GM19467 (cell line): ENCODE measurements around the gene EPHA5.

Experiments used
- ATAC-seq: cut with Tn5 transposase; IDR thresholded peaks from one replicate; pipeline ENCODE4 v1.9.1; 2021; ENCODE audit warnings: mild to moderate bottlenecking, moderate library complexity; ENCODE audit not compliant: unreplicated experiment

EPHA5 gene

DNA sequence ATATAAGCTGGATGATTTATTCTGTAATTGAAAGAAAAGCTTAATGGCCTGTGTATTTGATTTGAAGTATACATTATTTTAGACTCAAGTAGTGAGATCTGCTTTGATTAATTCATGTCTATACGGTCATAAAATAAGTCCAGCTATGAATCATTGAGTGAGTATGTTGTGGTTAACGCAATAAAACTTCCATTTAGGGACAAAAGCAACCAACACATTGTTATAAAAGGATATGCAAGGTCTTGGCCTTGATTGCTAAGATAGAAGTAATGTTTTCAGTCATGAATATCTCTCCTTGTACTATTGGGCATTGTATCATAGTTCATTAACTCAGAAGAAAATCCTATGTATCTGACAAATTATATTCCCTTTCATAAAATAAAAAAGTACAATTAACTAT is 162.1 kb downstream of the EPHA5 start:
- ATAC-seq: no peak

DNA sequence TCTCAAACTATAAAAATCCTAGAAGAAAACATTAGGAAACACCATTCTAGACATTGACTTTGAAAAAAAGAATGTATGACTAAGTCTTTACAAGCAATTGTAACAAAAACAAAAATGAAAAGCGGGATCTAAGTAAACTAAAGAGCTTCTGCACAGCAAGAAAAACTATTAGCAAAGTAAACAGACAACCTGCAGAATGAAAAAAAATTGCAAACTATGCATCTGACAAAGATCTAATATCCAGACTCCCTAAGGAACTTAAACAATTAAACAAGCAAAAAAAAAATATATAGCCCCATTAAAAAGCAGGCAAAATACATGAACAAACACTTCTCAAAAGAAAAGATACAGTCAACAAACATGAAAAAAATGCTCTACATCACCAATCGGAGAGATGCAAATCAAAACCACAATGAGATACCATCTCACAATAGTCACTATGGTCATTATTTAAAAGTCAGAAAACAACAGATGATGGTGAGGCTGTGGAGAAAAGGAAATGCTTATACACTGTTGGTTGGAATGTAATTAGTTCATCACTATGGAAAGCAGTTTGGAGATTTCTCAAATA is 168.1 kb downstream of the EPHA5 start:
- no peak for ATAC-seq

DNA sequence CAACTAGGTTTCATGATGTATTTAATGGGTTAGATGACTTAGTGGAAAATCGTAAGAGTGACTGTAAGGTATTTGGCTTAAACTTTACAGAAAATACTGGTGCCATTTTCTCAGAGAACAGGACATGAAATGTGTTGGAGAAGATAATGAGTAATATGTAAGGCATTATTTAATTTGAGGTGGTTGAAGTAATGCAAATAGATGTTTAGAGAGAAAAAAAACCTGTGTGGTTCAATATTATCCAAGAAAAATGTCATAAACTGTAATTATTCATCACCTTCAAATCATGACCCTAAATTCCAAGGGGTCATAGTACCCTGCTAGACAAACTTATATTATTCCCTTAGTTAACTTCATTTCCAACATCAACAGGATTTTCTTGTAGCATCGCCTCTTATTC is 171.7 kb downstream of the EPHA5 start:
- ATAC-seq: no peak

DNA sequence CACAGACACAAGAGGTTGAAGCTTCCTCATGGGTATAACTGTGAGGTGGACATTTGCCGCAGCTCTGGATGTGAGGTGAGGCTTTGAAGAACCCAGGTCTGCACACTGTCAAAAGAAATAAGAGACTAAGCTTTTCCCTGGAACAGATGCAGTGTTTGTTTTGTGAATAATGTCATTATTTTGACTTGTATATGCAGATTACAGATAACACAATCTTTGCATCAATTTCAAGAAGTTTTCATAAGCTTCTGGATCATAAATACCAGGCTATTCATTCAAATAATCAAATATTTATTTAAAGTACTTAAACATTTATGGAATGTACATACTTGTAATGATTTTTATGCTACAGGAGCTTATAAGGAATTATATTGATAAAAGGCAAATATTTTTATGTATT is 174.8 kb downstream of the EPHA5 start:
- no peak for ATAC-seq

DNA sequence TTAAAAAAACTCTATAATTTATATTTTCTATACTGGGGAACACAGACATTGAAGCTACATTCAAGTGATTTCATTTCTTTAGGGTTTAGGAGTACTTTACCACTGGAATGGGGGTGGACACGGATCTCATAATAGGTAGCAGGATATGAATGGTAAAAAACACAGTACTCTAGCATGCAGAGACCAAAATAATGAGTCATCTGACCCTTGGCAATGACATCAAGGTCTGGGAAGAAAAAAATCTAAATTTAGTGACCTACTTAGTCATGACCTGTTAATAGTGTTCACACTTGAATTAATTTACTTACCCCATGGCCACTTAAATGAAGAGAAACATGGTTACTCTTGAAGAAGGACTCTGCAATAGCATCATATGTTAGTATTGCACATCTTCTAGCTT is 187.9 kb downstream of the EPHA5 start:
- no peak for ATAC-seq

DNA sequence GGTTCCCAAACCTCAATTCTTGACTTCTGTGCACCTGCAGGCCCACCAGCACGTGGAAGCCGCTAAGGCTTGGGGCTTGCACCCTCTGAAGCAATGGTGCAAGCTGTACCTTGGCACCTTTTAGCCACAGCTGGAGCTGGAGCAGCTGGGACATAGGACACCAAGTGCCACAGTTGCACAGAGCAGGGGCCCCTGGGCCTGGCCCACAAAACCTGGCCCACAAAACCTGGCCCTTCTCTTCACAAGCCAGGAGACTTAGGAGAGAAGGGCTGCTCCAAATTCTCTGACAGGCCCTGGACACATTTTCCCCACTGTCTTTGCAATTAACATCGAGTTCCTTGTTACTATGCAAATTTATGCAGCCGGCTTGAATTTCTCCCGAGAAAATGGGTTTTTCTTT is 197.8 kb downstream of the EPHA5 start:
- ATAC-seq: no peak

DNA sequence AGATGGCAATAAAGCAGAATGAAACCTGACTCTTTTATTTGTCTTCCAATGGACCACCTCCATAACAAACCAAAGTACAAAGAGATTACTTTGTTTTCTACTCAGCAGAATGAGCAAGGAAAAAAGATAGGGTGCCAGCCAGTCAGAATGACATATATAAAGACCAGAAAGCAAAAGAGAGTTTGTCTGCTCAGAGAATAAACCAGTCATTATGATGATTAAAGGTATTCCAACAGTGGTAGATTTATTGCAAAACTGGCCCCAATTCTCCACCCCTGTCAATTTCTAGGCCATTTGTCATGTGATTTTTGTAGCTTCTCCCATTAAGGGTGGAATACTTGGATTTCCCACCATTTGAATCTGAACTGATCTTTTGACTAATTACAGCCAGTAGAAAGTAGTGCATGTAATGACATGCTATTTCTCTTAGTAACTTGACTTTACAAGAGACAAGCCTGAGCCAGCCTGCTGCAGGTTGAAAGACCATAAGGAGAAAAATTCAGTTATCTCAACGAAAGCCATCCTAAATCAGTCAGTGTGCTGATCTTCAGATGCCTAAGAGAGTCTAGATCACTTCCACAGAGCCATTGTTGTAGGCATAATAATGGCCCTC is 203.1 kb downstream of the EPHA5 start:
- ATAC-seq: no peak

DNA sequence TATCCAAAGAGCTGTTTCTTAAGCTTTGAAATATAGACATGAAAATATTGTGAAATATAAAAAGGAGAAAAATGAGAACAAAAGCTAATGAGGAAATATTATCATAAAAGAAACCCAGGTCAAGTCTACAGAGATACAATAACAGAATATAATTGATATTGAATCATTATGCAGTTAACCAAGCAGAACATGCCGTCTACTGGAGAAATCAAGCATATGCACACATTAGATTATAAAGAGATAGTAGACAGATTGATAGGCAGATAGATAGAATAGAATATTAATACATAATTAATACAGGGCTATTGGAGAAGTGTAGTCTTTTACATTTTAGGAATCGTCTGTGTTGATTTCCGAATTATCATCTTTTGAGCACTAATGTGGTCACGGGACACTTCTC is 208.5 kb downstream of the EPHA5 start:
- no peak for ATAC-seq

DNA sequence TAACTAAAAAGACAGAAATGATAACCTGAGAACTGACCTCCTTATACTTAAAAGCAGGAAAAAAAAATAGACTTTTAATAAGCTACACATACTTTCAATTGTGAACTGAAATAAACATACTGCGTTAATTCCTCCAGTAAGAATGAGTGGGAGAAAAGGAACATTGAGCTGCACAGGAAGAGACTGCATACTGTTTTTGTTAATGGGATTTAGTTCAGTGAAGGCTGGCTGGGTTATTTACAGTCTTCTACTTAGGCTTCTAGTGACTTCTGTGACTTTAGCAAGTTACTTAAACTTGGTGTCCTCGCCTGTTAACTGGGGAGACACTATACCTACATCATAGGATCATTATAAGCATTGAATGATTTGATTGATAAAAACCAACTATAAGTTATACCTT is 213.3 kb downstream of the EPHA5 start:
- no peak for ATAC-seq

DNA sequence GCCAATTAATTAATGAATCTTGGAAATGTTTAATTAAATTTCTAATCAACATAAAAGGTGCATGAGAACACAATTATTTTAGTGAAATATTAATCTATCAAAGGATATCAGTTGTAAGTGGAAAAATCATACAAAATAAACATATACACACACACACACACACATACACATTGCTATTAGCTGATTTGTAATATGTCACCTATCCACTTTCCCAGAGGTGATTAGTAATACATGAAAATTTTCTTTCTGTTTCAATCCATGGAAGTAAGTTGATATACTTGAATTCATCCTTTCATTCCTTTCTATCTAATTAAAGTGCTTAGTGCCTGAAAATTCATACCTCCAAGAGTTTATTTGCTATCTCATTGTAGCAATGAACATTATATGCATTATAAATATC is 213.7 kb downstream of the EPHA5 start:
- no peak for ATAC-seq

DNA sequence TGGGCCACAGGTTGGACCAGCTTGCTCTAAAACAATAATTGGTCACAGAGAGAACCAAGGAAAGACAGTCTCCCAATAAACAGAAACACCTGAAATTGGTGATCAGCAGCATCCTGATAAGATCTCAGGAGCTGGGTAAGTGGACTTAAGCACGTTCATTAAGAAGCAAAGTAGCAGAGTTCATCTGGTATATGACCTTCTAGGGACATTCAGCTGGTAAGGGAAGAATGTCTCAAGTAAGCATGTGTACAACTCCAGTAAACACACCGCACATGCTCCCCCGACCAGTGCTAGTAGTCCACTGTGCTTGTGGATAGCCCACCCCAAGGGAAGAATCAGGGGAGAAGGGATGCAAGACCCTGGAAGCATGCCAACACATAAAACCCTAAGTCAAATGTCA is 216.9 kb downstream of the EPHA5 start:
- no peak for ATAC-seq

DNA sequence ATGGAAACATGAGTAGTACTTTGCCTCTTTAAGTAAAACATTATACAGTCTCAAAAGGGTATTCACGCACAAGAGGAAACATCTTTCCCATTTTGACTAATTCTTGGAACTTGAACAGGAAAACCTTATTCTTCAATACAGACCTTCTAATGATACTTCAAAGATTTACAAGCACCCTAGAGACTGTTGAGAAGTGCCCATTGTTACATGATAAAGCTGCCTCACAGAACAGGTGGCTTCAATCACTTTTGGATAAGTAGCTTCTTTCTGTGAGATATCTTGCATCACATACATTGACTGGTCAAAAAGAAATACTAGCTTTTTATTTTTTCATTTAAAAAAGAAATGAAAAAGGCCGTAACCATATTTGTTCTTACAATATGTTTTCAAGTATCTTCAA is 219.4 kb downstream of the EPHA5 start:
- no peak for ATAC-seq

DNA sequence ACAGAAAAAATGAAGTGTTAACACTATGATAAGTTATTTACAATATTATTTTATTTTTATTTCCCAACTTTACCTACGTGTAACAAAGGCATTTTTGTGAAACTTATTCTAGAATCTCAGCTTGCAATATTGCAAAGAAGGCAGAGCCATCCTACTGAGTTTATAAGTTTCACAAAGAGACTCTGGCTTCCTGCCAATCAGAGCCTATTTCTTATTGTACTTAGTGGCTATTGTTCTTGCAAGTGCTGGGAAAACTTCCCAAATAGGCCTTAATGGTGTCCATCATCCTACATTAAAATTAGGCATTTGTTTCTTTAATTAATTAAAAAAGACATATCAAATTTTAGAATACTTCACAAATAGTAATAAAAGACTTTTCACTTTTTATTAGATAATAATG is 233.2 kb downstream of the EPHA5 start:
- no peak for ATAC-seq

DNA sequence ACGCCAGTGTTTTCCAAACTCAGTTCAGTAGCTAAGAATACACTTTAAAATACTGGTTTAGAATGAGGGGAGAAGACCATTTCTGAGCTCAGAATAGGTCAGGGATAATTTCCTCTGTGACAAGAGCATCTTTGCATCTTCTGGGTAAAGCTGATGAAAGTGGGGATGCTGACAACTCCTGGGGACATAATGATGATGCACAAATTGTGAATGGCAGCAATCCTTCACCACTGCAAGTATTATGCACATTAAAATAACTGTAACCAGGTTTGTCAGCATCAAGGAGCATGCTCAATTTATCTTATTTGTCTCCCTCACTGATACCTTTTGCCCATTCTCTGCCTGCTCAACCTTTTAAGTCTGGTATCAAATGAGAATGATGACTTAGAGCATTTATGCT is 248.2 kb downstream of the EPHA5 start:
- ATAC-seq: no peak

DNA sequence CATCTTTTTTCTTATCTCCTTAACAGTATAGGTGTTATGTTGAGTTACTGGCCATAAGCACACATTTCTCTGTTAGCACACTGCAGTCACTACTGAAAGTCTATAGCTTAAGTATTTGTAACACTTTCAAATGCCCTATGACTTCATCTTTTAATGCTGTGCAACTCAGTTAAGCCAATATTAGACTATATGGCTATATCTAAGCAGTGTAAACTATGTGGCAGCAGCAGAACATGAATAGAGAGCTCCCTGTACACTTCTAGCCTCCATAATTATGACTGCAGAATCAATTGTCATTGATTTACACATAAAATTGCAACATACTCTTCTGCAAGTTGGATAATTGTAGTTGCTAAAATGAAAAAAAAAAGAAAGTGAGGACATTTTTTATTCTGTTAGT is 250.3 kb downstream of the EPHA5 start:
- ATAC-seq: no peak

DNA sequence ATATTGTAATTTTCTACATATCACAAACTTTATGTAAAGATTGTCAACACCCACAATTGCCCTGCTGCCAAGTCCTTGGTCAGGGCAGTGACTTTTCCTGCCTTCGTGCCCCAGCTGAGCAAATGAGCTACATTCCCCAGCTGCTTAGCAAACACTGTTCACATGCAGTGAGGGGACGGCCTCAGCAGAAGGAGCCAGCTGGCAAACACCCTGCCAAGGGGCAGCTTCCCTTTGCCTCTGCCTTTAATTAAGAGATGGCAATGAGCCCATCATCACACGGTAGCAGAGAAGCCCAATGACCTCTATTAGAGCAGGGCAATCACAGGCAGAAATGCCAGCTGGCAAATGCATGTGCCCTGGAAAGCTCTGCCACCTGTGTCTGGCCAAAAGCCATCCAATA is 253.4 kb downstream of the EPHA5 start:
- ATAC-seq: no peak

DNA sequence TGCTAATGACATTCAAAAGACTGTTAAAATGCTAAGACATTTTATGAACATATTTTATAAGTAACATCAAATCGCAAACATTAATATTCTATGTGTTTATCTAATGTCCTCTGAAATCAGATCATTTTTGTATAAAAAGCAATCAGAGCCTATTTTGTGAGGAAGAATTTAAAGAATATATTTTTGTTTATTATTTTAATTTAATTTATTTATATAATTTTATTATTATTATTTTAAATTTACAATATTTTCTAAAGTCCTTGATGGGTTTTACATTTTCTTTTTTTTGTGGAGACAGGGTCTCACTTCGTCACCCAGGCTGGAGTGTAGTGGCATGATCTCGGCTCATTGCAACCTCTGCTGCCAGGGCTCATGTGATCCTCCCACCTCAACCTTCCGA is 262.8 kb downstream of the EPHA5 start:
- ATAC-seq: no peak

DNA sequence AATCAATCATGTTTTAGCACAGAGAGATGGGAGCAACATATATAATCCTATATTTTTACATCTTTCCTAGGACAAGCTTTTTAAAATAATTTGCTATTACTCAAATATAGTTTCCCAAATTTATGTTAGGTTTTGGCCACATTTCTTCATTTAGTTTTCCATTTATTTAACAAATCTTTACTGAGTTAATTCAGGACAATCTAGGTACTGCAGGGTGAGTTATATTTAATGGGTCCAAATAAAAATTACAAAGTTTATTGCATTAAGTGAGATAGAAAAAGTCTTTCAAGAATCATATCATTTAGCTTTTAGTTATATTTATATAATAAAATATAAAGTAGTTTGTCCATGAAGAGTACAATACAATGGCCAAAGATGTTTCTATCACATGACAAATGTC is 269.2 kb downstream of the EPHA5 start:
- no peak for ATAC-seq

DNA sequence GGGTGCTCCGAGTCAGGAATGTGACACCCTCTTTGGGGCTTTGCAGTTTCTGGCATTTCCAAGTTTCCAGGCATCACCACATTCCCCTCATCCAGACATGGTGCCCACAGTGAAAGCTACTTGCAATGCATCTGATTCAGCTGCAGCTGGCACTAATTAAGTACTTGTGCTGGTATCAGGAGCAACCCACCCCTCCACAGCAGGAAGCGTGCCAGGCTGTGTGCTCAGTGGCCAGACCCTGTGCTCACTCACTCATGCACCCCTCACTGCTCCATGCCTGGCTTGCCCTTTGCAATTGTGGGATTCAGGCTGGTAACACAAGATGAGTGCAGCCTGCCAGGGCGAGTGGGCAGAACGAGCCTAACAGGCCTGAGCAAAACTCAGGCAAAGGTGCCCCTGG is 271.2 kb downstream of the EPHA5 start:
- ATAC-seq: no peak

DNA sequence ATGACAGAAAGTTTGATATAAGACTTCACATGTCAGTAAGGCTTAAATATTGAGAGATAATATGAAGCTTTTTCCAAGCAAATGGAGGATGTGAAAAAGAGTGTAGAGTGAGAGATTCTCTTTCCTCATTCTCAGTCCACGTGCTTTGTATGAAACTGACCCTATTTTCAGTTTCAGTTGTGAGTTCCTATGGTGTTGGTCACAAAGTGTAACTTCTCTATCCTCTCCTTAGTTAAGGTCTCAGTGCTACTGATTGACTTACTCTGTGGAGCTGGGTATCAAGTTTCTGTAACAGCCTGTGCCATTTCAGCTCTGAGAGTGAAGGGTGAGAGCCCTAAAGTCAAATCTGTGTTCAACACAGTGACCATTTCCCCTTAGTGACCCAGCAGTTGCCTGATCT is 277.2 kb downstream of the EPHA5 start:
- ATAC-seq: no peak

DNA sequence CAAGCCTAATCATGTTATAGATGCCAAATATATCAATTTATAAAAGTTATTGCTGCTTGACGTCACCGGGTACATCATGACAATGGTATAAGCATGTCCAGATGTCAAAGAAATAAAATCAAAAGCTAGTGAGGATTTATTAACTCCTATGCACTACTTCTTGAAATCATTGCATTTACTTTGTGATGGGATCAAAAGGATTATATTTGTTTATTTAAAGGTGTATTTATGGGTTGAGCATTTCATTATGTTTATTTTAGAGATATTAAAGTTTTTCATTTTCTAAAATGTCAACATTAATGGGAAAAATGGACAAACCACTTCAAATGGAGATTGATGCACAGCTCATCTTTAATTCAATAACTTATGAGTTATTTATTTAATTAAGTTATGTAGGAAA is 277.8 kb downstream of the EPHA5 start:
- no peak for ATAC-seq

DNA sequence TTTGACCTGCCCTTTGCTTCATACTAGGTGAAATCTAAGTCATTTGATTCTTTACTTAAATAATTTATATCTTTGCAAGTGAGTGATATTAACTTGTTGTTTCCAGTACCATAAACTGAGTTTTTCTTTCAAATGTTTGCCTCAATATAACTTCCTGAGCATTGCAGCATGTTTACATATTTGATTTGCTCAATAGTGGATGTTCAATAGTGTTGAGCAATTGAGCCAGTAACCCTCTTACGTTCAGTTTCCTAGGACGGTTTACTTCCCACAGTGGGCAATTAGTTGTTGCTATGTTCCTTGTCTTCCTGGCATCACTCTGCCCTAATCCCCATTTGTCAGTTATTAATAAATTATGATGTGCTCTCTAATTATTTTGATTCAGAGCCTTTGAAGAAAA is 278.5 kb downstream of the EPHA5 start:
- no peak for ATAC-seq

DNA sequence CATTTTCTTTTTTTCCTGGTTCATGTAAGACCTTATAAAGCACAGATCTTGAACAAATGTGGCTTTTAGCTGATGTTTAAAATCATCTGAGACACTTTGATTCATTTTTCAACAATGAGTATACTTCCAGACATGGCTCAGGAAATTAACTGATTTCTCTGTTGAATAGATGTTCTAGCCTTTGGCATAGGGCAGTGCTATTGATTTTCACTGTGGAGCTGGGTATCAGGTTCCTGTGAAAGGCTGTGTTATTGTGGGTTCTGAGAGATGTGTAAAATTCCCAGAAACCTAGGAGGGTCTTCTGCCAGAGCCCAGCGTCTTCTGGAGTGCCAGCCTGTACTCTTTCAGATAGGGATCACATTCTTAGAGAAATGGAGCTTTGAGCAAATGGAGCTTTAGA is 278.9 kb downstream of the EPHA5 start:
- ATAC-seq: no peak
